CD4-positive, alpha-beta T cell treated with Interleukin-2 at 100 ng/mL for 4 hours (primary cell): ENCODE measurements around the gene ITSN1.
"Not testable (repeated sequence)": the region's sequence is repeated elsewhere in the genome, so short reads cannot be mapped to it uniquely, and the experiment has no call there.

Experiments used
- DNase-seq: peaks from one replicate; pipeline ENCODE4 v3.0.0-alpha.2; 2020; ENCODE audit warnings: low spot score

Gene ITSN1

DNA sequence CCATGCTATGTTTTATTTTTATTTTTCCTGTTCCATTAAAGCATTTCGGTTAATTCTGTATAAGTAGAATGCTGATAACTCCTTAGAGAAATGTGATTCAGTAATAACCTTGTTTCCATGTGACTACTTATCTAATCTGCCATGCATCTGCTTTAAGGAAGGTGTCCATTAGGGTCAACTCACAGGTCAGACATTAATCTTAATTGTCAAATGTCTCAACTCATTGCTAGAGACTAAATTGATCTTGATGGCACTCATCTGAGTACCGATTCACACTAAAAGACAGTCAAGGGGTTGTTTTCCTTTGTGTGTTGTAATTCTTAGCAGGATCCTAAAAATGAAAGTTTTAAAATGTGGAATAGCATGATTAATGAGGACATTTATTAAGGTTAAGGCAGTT is 41.8 kb downstream of the ITSN1 start:
- DNase-seq = no peak

- DNase-seq = no peak
Observed at GRCh38 chr21:33684923-33685560, 42.7 kb downstream of the ITSN1 start.

- DNase-seq = no peak
Observed at GRCh38 chr21:33685613-33686197, 43.4 kb downstream of the ITSN1 start.

DNA sequence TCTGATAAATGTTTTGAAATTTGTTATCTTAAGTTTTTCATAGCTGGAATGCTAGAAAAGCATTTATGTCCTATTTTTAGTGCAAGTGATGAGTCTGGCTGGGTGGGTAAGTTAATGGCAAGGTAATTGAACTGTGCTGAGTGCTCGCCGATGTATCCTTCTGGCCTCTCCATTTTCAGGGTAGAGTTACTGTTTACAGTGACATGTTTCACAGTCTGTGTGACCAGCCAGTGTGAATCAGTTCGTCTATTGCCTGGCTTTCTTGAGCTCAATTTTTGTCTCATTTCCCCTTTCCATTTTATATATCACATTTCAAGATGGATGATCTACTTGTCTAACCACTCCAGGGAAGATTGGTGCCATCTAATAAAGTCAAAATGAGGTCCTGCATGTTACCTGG is 44.1 kb downstream of the ITSN1 start:
- no peak for DNase-seq

- no peak for DNase-seq
Observed at GRCh38 chr21:33687634-33688033, 45.3 kb downstream of the ITSN1 start.

GRCh38 chr21:33688353-33688752 is 46.1 kb downstream of the ITSN1 start:
- DNase-seq = no peak

DNA sequence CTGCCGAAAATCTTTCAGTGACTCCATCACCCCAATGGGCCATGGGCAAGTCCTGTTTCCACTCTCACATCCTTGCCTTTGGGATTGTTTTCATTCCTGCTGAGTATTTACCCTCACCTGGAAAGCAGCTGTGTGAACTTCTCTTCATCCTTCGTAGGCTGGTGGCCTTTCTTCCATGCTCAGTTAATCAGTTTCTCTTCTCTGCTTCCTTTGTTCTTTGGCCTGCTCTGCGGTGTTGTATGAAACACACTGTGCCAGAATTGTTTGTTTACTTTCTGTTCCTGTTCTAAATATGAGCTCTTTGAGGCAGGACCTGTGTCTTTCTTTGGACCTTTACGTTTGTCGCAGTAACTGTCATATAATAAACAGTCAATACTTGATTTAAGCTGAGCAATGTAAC is 48.6 kb downstream of the ITSN1 start:
- DNase-seq = no peak

- no peak for DNase-seq
Observed at GRCh38 chr21:33691945-33692603, 49.8 kb downstream of the ITSN1 start.

GRCh38 chr21:33695813-33696212 is 53.5 kb downstream of the ITSN1 start:
- DNase-seq = no peak

DNA sequence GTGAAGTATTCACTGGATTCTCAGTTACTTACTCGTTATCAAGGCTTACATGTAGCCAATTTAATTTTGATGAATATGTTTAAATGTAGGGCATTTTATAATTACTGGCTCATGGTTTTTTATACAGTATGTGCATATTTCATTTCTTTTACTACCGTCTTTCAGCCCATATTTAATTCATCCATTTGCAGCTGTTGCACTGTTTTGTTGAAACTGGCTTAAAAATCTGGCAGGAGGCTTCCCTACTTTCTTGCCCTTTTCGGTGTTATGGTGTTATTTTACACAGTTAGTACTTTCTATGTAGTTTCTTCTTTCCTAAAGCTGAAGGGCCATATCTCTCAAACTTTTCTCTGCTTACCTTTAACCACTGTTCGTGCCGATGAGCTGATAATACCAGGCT is 54.2 kb downstream of the ITSN1 start:
- DNase-seq = no peak

DNA sequence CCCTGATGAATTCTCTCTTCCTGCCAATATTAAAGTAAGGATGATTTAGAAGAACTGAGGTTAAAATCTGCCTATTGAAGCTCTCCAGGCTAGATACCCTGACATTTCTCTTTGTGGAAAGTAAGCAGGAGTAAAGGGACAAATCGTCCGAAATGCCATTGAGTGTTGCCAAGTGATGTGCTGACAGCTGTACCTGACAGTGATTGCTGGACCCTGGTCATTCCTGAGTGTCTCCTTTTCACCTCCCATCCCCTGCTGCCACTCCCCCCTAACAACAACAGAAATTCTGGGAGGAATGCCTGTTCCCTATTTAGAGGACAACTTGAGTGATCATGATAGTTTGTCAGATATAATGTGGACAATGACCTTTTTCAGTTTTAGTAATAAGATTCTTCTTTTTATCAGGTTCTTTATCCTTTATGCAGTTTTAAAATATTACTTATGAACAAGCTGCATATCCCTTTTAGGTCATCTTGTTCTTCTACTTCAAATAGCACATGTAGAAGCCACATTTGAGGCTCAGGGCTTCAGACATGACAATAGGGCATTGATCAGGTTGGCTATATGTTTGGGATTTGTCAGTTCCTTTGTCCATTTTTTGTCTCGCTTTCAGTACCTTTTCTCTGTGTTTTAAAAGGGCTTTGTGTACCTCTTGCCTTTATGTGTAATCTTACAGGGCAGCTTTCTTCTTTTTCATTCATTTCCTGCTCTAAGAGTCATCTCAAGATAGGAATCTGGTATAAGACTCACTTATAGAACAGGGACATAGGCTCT is 56.0 kb downstream of the ITSN1 start:
- DNase-seq = no peak

DNA sequence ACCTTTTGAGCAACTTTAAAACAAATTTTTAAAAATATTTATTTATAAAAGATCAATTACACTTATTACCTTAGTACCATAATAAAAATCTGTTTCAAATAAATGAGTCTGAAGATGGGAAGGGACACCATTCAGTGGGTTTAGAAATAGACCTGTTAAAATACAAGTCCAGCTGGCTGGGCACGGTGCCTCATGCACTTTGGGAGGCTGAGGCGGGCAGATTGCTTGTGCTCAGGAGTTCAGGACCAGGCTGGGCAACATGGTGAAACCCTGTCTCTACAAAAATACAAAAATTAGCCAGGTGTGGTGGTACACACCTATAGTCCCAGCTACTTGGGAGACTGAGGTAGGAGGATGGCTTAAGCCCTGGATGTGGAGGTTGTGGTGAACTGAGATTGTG is 57.0 kb downstream of the ITSN1 start:
- no peak for DNase-seq

GRCh38 chr21:33700491-33700890 is 58.2 kb downstream of the ITSN1 start:
- DNase-seq = no peak

GRCh38 chr21:33703750-33704606 is 61.7 kb downstream of the ITSN1 start:
- DNase-seq = no peak

GRCh38 chr21:33707846-33708245 is 65.5 kb downstream of the ITSN1 start:
- DNase-seq = no peak

GRCh38 chr21:33708874-33709273 is 66.6 kb downstream of the ITSN1 start:
- DNase-seq = no peak

- no peak for DNase-seq
Observed at GRCh38 chr21:33712022-33712803, 69.9 kb downstream of the ITSN1 start.

DNA sequence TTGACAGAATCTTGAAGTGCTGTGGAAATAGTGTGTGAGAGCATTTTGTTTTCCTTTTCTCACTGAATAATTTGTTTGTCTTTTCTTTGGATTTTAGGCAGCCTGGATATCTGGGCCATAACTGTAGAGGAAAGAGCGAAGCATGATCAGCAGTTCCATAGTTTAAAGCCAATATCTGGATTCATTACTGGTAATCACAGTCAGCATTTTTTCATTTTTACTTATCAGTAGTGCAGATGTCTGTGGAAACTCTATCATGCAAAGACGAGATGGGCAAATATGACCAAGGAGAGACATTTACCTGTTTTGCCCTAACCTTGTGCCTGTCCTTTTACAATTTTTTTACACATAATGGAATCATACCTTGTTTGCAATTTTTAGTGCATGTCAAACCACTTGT is 78.8 kb downstream of the ITSN1 start:
- DNase-seq = no peak

GRCh38 chr21:33729139-33729538 is 86.8 kb downstream of the ITSN1 start:
- not testable (repeated sequence) for DNase-seq

- DNase-seq = no peak
Observed at GRCh38 chr21:33729641-33730040, 87.3 kb downstream of the ITSN1 start.

DNA sequence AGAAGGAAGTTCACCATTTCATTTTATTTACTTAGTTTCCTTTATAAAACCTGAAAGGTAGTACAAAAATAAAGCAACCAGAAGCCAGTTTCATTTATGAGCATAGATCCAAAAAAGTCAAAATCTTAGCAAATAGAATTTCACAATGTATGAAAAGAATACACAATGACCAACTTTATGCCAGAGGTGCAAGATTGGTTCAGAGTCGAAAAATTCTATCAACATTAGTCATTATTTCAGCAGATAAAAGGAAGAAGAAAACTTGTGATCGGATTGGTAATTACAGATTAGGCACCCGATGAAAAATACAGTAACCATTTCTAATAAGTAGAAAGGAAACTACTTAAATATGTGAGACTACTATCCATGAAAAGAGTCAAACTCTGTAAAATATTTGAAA is 89.1 kb downstream of the ITSN1 start:
- no peak for DNase-seq
